HEK293 (cell line): ENCODE data around the gene RSU1.

Experiments used
- CTCF ChIA-PET: fragments of 350-600 bp; formaldehyde crosslinking; extraction: SDS; loops from one replicate; lab custom pipeline; 2021; ENCODE audit warnings: antibody characterized with exemption; lab: Yijun Ruan, JAX
- POLR2A ChIA-PET: fragments of 300-600 bp; formaldehyde crosslinking; extraction: SDS; loops from one replicate; lab custom pipeline; 2020; ENCODE audit warnings: antibody characterized with exemption, inconsistent platforms; lab: Yijun Ruan, JAX
- H3K27ac ChIP-seq: fragments of 200-500 bp; sonication (Bioruptor generic); 2 replicates; pipeline ENCODE4 v1.5.1; 2014; ENCODE audit warnings: low read depth, low read length, control low read depth, inconsistent platforms; ENCODE audit errors: extremely low read depth
- H3K36me3 ChIP-seq, 2 experiments: fragments of 200-500 bp in 1 of 2; sonication (Bioruptor generic) in 1 of 2; 1 replicate in 1 of 2; 2 replicates in 1 of 2; pipeline ENCODE4 v1.5.1; 2014 to 2017; ENCODE audit warnings: inconsistent platforms in 2 of 2, low read length in 2 of 2; ENCODE audit not compliant: control insufficient read depth in 2 of 2, insufficient read depth in 1 of 2
- H3K4me1 ChIP-seq: fragments of 200-500 bp; sonication (Bioruptor generic); 2 replicates; pipeline ENCODE4 v1.5.1; 2014; ENCODE audit warnings: mild to moderate bottlenecking, low read length, inconsistent platforms; ENCODE audit not compliant: control insufficient read depth, insufficient read depth
- H3K4me3 ChIP-seq: 2 replicates; pipeline ENCODE4 v1.5.1; 2011; ENCODE audit warnings: low read depth, mild to moderate bottlenecking, control low read depth, low read length, moderate library complexity
- H3K9me3 ChIP-seq: fragments of 200-500 bp; sonication (Bioruptor generic); 2 replicates; pipeline ENCODE4 v1.5.1; 2014; ENCODE audit warnings: low read depth, low read length, inconsistent platforms; ENCODE audit not compliant: control insufficient read depth, insufficient read depth
- KLF16 ChIP-seq: fragments of 450-650 bp; formaldehyde crosslinking; IDR thresholded peaks from 2 replicates; pipeline ENCODE4 v1.5.1; 2017; ENCODE audit warnings: missing biosample characterization, missing genetic modification characterization
- KLF9 ChIP-seq: fragments of 450-650 bp; formaldehyde crosslinking; IDR thresholded peaks from 2 replicates; pipeline ENCODE4 v1.5.1; 2016; ENCODE audit warnings: missing biosample characterization, missing genetic modification characterization, low read depth
- MZF1 ChIP-seq: fragments of 450-650 bp; formaldehyde crosslinking; IDR thresholded peaks from 2 replicates; pipeline ENCODE4 v1.5.1; 2017; ENCODE audit warnings: missing biosample characterization, missing genetic modification characterization, borderline replicate concordance
- PRDM1 ChIP-seq: fragments of 450-650 bp; formaldehyde crosslinking; IDR thresholded peaks from 2 replicates; pipeline ENCODE4; 2016; ENCODE audit warnings: missing biosample characterization, missing genetic modification characterization
- ZNF121 ChIP-seq: fragments of 450-650 bp; formaldehyde crosslinking; IDR thresholded peaks from 2 replicates; pipeline ENCODE4 v1.5.1; 2016; ENCODE audit warnings: missing biosample characterization, missing genetic modification characterization
- ZNF132 ChIP-seq: fragments of 450-650 bp; formaldehyde crosslinking; IDR thresholded peaks from 2 replicates; pipeline ENCODE4 v1.5.1; 2017; ENCODE audit warnings: missing biosample characterization, missing genetic modification characterization, borderline replicate concordance
- ZNF214 ChIP-seq: fragments of 450-650 bp; formaldehyde crosslinking; IDR thresholded peaks from 2 replicates; pipeline ENCODE4 v1.5.1; 2017; ENCODE audit warnings: missing biosample characterization, mild to moderate bottlenecking, missing genetic modification characterization, borderline replicate concordance
- ZNF239 ChIP-seq: fragments of 450-650 bp; formaldehyde crosslinking; IDR thresholded peaks from 2 replicates; pipeline ENCODE4 v1.5.1; 2016; ENCODE audit warnings: missing biosample characterization, missing genetic modification characterization
- ZNF24 ChIP-seq: fragments of 450-650 bp; formaldehyde crosslinking; IDR thresholded peaks from 2 replicates; pipeline ENCODE4 v1.5.1; 2016; ENCODE audit warnings: missing biosample characterization, missing genetic modification characterization
- ZNF292 ChIP-seq: fragments of 450-650 bp; formaldehyde crosslinking; IDR thresholded peaks from 2 replicates; pipeline ENCODE4 v1.5.1; 2016; ENCODE audit warnings: low read depth, missing biosample characterization, missing genetic modification characterization, borderline replicate concordance
- ZNF350 ChIP-seq: fragments of 450-650 bp; formaldehyde crosslinking; IDR thresholded peaks from 2 replicates; pipeline ENCODE4 v1.5.0; 2017; ENCODE audit warnings: missing biosample characterization, mild to moderate bottlenecking, missing genetic modification characterization
- ZNF394 ChIP-seq: fragments of 450-650 bp; formaldehyde crosslinking; IDR thresholded peaks from 2 replicates; pipeline ENCODE4 v1.5.1; 2016; ENCODE audit warnings: missing biosample characterization, missing genetic modification characterization, mild to moderate bottlenecking, moderate library complexity, borderline replicate concordance
- ZNF549 ChIP-seq: fragments of 450-650 bp; IDR thresholded peaks from 2 replicates; pipeline ENCODE4 v1.5.1; 2018; ENCODE audit warnings: missing biosample characterization, missing genetic modification characterization, mild to moderate bottlenecking, inconsistent platforms, moderate library complexity
- ZNF654 ChIP-seq: fragments of 450-650 bp; formaldehyde crosslinking; IDR thresholded peaks from 2 replicates; pipeline ENCODE4 v1.5.1; 2016; ENCODE audit warnings: low read depth, missing biosample characterization, missing genetic modification characterization
- ZNF843 ChIP-seq: fragments of 450-650 bp; formaldehyde crosslinking; IDR thresholded peaks from 2 replicates; pipeline ENCODE4 v1.5.1; 2016; ENCODE audit warnings: missing biosample characterization, missing genetic modification characterization
- TF ChIP-seq, protein P1 (sequence below): fragments of 450-650 bp; formaldehyde crosslinking; IDR thresholded peaks from 2 replicates; pipeline ENCODE4 v1.5.1; 2016; ENCODE audit warnings: missing biosample characterization, missing genetic modification characterization
- TF ChIP-seq, protein P2 (sequence below): fragments of 450-650 bp; formaldehyde crosslinking; optimal IDR thresholded peaks from 2 replicates; pipeline ENCODE3; 2016; ENCODE audit warnings: missing biosample characterization, mild to moderate bottlenecking, missing genetic modification characterization

RSU1 gene

DNA sequence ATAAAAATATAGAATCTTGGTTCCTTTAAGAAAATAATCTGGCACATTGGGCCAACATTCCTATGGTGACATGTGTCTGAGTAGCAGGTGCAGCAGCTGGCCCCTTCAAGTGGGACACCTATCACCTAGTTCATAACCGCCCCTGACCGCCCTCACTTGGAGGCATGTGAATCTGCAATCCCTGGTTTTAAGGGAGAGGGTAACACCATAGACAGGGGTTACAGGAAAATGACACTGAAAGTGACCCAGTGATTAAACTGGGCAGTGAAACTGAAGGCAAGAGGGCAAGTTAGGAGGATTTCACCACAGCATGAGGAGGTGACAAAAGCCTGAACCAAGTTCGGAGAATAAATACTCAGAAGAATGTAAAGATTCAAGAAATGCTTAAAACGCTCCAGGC is 1.1 kb downstream of the RSU1 start:
- ChIA-PET CTCF (interaction anchor here (0.6 kb wide), 1 partner anchor 1388 kb away, joined by 4 read pairs; no protein-coding TSS in a partner anchor), POLR2A (no interaction called here)
- H3K36me3 ChIP-seq, result no peaks in the 10 kb centered on the region; a peak in 1 of 3 replicates
- peaks cover 3% of the 10 kb centered on the region for H3K4me1 ChIP-seq
- H3K9me3 ChIP-seq, result no peaks in the 10 kb centered on the region
- TF ChIP-seq PRDM1 (peak; percentile 64), MZF1 (no peak), ZNF132 (tag by site-specific recombination) (no peak), ZNF239 (no peak)
- TF ChIP-seq, protein P1, sequence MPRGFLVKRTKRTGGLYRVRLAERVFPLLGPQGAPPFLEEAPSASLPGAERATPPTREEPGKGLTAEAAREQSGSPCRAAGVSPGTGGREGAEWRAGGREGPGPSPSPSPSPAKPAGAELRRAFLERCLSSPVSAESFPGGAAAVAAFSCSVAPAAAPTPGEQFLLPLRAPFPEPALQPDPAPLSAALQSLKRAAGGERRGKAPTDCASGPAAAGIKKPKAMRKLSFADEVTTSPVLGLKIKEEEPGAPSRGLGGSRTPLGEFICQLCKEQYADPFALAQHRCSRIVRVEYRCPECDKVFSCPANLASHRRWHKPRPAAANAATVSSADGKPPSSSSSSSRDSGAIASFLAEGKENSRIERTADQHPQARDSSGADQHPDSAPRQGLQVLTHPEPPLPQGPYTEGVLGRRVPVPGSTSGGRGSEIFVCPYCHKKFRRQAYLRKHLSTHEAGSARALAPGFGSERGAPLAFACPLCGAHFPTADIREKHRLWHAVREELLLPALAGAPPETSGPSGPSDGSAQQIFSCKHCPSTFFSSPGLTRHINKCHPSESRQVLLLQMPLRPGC (tag by site-specific recombination), result no peak
- no peak overlapping the region; the same call in 1 of the 2 replicates for H3K4me3 ChIP-seq
- no peak overlapping the region for H3K27ac ChIP-seq

DNA sequence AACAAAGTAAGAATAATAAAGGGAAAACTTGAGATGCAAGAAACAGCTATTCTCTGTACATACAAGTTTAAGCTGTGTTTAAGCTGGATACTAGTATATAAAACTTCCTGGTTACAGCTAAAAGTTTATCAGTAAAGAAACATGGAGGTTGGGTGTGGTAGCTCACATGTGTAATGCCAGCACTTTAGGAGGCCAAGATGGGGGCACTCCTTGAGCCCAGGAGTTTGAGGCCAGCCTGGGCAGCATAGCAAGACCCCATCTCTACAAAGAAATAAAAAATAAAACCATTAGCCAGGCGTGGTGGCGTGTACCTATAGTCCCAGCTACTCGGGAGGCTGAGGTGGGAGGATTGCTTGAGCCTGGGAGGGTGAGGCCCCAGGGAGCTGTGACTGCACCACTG is 3.2 kb downstream of the RSU1 start:
- H3K4me3 ChIP-seq, result no peak overlapping the region
- H3K27ac ChIP-seq, result no peak overlapping the region
- TF ChIP-seq ZNF121 (tag by site-specific recombination) (peak; percentile 61), ZNF214 (no peak), ZNF350 (tag by site-specific recombination) (no peak)
- TF ChIP-seq, all 188 proteins: peak for 1
- POLR2A ChIA-PET, result interaction anchor here (0.6 kb wide), 1 partner anchor 59 kb away, joined by 4 read pairs; no protein-coding TSS in a partner anchor
- H3K36me3 ChIP-seq, result no peaks in the 10 kb centered on the region; a peak in 1 of 3 replicates
- peaks cover 3% of the 10 kb centered on the region for H3K4me1 ChIP-seq
- H3K9me3 ChIP-seq, result no peaks in the 10 kb centered on the region
- CTCF ChIA-PET, result no interaction called here

DNA sequence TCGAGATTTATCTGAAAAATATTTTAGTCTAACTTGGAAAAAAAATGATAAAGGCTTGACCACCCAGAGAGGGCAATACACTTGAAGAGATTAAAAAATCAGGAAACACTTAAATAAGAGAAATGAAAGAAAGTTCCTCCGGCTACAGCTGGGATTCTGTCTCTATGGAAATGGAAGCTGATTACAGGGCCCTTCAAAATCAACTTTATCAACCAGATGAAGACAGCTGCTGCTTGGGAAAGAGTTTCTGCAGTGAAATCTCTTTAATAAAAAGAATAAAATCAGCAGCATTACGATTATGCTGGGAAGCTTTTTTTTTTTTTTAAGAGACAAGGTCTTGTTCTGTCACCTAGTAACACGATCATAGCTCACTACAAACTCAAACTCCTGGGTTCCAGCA is 4.5 kb downstream of the RSU1 start:
- H3K27ac ChIP-seq, result no peak overlapping the region
- TF ChIP-seq KLF9 (tag by site-specific recombination), result no peak
- TF ChIP-seq ZNF394 (tag by site-specific recombination), result no peak
- TF ChIP-seq ZNF654 (tag by site-specific recombination), result no peak
- TF ChIP-seq ZNF549 (tag by site-specific recombination), result no peak
- TF ChIP-seq ZNF843 (tag by site-specific recombination), result no peak
- no peak for TF ChIP-seq KLF16 (tag by site-specific recombination)
- no peak for TF ChIP-seq ZNF292
- TF ChIP-seq, protein P2, sequence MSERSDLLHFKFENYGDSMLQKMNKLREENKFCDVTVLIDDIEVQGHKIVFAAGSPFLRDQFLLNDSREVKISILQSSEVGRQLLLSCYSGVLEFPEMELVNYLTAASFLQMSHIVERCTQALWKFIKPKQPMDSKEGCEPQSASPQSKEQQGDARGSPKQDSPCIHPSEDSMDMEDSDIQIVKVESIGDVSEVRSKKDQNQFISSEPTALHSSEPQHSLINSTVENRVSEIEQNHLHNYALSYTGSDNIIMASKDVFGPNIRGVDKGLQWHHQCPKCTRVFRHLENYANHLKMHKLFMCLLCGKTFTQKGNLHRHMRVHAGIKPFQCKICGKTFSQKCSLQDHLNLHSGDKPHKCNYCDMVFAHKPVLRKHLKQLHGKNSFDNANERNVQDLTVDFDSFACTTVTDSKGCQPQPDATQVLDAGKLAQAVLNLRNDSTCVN (tag by site-specific recombination), result no peak
- TF ChIP-seq ZNF24 (tag by site-specific recombination), result no peak
- TF ChIP-seq, all 188 proteins: peak for 0
- ChIA-PET POLR2A (no interaction called here), CTCF (interaction anchor here (0.6 to 0.7 kb wide), 3 partner anchors 331 to 1152 kb away, joined by 3 to 4 read pairs (median 3); no protein-coding TSS in a partner anchor)
- no peak overlapping the region for H3K4me3 ChIP-seq
- H3K4me1 ChIP-seq, result peaks cover 3% of the 10 kb centered on the region; the same call in 1 of the 2 replicates
- H3K36me3 ChIP-seq, result no peaks in the 10 kb centered on the region; a peak in 1 of 3 replicates
- H3K9me3 ChIP-seq, result no peaks in the 10 kb centered on the region
